ENCODE results near the gene SPDYE8. TPM values are rescaled to one million over a fixed set of nuclear protein-coding genes. Genes with fewer than 3 reads are reported as not detected.

The SPDYE8 gene, protein sequence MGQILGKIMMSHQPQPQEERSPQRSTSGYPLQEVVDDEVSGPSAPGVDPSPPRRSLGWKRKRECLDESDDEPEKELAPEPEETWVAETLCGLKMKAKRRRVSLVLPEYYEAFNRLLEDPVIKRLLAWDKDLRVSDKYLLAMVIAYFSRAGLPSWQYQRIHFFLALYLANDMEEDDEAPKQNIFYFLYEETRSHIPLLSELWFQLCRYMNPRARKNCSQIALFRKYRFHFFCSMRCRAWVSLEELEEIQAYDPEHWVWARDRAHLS
- total RNA-seq: not detected

DNA sequence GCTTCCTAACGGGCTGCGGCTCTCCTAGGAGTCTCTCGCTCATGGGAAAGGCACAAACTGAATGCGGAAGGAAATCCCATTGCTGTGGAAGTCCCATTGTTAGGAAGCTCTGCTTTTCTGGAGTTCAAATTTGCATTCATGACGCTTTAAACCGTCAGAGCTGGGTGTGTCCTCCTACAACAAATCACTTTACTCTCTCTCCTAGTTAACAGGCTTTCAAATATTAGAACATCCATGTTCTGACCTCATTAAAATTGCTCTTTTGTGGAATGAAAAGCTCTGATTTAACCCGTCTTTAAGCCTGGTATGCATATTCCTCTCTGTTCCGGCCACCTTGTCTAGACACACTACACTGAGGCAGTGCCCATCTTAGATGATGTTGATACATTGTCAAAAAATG lies at the start of gene SPDYE8:
Gene SPDYE8, minus strand, starts transcription at position 101 of the 400 bp plus-strand sequence. CDS start 1,800 bp downstream, outside the sequence.

DNA sequence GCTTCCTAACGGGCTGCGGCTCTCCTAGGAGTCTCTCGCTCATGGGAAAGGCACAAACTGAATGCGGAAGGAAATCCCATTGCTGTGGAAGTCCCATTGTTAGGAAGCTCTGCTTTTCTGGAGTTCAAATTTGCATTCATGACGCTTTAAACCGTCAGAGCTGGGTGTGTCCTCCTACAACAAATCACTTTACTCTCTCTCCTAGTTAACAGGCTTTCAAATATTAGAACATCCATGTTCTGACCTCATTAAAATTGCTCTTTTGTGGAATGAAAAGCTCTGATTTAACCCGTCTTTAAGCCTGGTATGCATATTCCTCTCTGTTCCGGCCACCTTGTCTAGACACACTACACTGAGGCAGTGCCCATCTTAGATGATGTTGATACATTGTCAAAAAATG lies 28.2 kb upstream of the SPDYE8 start, which contains the start of gene SPDYE11:
Gene SPDYE11, minus strand, starts transcription at position 101 of the 400 bp plus-strand sequence. CDS start 1,800 bp downstream, outside the sequence.

Other genes with a start within 250 kb of the SPDYE8 start
- 10.0 TPM for gene TYW1B, start 201.6 kb downstream of the SPDYE8 start, total RNA-seq
- gene POM121, start 104.7 kb downstream of the SPDYE8 start, total RNA-seq: 17.7 TPM
- not detected for gene TRIM74, start 60.3 kb downstream of the SPDYE8 start, total RNA-seq
- gene SPDYE11, start 28.1 kb upstream of the SPDYE8 start, total RNA-seq: not detected
- gene SPDYE9, start 56.3 kb upstream of the SPDYE8 start, total RNA-seq: not detected

Measured in camera-type eye (tissue), 1 donor.